Measurements from ENCODE around the gene CYP19A1. TPM values are rescaled to one million over a fixed set of nuclear protein-coding genes. Genes with fewer than 3 reads are reported as not detected.

The CYP19A1 gene
- 1 to 10 TPM in 1 of 5 donors, under 1 TPM in 1, not detected in 3; 0.10 to 1.9 TPM for polyA plus RNA-seq (ENCODE audit: insufficient read depth in 1 of 5, insufficient read length in 5 of 5, low replicate concordance in 1 of 5)
- long read RNA-seq, donor 1, full-length matches to known transcripts: 6 of 6 reads
- long read RNA-seq, donor 1, partial matches to known transcripts: 0 of 6 reads
- long read RNA-seq, donor 1, other reads (novel, unspliced or antisense): 0 of 6 reads
- long read RNA-seq, donor 2: 0 reads
- long read RNA-seq, donor 3: 0 reads
- long read RNA-seq, donor 4: 0 reads
- long read RNA-seq, donor 5: 0 reads
- long read RNA-seq, donor 6: 0 reads
- long read RNA-seq, donor 7: 0 reads
- long read RNA-seq, donor 8: 0 reads

DNA sequence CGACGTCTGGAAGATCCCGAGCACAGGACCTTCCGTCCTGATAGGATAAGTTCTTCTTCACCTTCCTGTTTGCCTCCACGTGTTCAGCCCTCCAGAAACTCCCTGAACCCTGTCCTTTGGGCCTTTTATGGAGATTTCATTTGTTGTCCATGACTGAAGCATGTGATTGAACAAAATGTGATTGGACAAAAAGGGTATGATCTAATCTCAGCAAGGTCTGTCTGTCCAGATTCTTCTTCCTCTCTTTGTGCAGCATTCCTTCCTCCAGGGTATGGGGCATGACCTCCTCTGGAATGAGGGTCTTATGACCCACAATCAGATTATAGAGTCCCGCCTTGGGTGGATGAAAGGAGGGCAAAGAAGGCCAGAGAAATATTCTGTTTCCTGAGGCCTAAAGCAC is at the start of gene CYP19A1:
Gene CYP19A1, minus strand, starts transcription at position 101 of the 400 bp plus-strand sequence. CDS start 95,684 bp downstream, outside the sequence.
- DNase-seq: no peak

DNA sequence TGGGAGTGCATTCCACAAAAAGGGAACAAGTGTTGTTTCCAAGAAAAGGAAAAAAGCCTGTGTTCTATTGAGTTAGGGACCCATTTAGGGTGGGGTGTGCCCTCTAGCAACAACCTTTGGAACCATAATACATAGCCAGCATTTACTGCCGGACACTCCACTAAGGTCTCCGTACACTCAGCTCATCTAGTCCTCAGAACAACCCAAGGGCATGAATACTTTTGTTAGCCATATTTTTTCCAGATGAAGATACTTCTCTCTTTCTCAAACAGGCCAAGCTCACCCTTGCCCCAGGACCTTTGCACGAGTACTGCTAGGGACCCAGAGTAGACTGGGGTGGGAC is 49.3 kb upstream of the CYP19A1 start:
- DNase-seq: no peak

DNA sequence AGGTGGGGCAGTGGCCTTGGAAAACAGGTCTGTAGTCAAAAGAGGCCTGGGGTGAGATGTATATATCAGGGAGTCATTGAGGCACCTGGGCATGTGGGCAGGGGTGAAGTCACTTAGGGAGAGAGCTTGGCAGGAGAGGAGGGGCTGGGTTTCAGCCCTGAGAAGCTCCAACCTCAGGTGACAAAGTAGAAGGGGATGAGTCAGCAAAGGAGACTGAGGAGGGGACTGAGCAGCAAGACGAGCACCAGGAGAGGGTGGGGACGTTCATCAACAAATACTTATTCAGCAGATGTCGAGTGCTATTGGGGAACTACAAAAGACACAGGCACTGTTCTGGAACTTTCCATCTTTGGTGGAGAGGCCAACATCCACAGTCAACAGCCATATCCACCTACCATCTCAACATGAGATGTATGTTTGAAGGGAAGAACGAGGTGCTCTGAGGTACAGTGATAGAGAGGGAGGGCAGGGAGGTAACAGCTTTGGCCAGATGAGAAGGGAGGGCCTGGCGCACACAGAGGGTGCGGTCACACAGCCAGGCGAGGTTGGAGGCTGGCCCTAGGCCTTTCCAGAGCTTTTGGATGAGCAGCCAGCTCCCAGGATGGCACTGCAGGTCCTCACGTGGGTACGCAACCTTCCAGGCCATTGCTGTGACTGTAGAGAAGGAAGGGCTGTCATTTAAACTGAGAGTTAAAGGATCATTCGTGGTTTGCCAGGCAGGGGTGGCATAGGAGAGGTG is 48.7 kb upstream of the CYP19A1 start:
- no peak for DNase-seq

DNA sequence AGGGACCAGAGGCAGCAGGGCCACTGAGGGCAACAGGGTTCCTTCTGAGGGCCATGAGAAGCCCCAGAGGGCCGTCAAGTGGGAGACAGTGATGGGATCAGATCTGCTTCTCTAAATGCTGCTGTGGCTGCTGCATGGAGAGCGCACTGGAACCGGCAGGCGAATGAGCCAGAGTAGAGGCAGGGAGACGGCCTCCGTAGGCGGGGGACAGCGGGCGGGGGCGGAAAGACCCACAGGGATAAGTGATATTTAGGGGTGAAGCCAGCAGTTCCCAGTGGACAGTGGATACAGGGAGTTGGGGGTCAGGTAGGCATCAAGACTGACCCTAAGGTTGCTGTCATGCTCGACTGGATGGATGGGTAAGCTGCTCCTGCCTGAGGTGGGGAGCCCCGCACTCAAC is 48.1 kb upstream of the CYP19A1 start:
- no peak for DNase-seq

DNA sequence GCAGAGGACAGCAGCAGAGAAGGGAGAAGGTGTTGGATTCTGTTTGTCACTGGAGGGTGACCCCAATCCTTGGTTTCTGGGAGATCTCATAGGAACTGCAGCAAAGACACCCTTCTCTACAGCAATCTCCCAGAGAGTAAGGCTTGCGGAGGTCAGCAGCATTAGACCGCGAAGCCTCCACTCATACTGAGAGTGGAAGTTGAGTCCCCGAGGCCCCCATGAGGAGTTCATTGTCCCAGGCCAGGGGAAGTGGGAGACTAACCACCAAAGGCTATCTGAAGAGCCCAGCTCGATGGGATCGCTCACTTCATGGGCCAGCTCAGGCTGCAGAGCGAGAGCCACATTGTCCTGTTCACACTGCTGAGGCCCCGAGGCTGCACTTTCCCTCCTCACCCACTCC is 47.6 kb upstream of the CYP19A1 start:
- DNase-seq: no peak

DNA sequence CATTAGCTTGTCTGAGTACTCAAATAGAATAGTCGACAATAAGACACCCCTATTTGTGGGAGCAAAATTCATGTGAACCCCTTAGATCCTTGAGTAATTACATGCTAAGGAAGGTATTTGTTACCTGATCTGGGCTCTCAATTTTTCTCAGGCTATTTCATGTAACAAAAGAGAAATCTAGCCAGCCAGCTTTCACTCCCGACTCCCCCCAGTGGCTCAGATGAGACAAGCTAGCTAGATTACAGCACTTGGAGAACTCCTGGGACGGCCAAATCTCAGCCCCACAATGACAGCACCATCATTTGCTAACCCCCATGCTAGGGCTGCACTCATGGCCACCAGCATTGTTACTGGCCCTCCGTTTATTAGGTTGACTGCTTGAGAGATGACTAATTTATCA is 44.4 kb upstream of the CYP19A1 start:
- peak in 1 of 2 donors; percentile 23 for DNase-seq

DNA sequence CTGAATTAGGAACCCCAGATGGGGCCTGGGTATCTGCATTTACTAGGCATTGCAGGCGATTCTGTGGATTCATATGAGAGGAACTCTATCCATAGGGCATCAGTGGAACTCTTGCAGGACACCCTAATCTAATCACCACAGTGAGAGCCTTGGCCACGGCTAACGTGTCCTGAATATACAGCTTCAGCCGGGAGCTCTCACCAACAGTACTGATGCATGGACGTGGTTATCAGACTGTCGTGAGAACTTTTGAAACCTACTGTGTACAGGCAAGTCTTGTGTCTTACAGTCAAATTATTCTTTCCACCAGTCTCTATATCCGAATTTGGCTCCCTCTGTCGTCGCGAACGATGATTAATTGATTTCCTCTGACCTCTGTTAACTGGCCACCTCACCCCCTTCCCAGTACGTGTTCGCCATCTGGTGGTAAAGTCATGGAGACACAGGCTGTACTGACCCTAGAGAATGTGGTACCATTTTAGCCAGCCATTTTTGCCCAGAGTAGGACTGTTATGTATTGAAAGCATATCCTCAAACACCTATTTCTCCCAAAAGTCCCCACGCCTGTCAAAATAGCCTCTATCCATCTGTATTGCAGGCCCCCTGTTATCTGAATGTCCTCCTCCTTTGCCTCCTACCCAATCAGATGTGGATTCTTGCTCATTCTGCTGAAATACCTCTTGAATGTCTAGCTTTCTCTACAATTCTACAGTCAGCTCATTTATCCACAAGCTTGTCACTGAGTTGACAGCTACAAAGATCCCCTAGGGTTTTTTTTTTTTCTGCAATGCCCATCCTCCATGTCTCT is 42.8 kb upstream of the CYP19A1 start:
- DNase-seq: peak; percentile 35 to 59

DNA sequence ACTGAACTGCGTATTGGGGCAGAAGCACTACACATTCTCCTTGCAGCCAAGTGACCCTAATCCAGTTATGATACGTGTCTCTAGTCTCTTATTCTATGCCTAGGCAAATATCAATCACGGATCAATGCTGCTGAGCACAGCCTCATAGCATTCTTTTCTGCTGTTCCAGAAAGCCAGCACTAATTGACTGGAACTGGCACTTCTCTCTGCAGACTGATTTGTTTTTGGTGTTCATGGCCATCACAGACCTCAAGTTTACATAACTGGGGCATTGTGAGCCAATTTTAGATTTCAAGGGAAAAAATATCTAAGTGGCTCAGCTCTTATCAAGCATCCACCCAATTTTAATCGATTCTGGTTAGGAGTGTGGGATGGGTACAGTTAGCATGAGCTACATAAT is 41.0 kb upstream of the CYP19A1 start:
- DNase-seq: no peak

DNA sequence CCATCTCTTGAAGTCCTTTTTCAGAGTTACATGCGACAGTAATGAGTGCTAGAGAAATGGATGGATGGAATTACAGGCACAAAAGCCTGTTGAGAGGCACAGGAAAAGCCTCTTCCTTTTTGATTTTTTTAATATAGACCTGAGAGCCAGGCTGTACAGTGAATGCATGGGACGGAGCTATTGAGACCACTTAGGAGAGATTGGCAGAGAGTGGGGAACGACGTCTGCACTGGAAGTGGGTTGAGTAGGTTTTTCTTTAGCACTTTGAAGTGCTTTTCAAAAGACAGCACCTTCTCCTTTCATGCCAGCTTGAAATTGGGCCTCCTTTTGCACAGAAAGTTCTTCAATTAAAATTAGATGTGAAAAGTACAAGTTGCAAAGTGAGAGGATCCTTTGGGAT is 40.0 kb upstream of the CYP19A1 start:
- no peak for DNase-seq

DNA sequence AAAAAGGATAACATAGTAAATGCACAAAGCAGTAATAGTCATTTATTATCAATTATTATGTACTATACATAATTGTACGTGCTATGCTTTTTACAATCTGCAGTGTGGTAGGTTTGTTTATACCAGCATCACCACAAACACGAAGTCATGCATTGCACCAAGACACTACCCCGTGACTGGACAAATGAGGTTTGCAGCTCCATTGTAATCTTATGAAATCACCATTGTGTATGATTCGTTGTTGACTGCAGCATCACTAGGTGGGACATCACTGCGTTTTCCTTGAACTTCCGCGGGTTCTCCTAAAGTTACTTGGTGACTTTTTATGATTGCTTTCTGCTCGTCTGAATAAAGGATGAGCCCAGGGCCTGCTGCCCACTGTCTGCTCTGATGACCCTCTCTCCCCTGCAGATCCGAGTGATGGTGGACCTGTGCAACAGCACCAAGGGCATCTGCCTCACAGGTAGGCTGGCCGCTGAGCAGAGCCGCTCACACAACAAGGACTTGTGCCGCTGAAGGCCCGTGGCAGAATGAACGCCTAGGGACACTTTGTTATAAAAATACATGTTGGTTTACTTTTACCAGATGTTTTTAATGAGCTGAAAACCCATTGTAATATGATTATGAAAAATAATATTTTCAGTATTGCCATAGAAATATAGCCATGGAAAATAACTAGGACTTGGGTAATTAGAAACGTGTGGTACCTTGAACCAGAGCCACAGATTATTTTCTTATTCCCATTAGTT is 38.8 kb upstream of the CYP19A1 start:
- DNase-seq: no peak

DNA sequence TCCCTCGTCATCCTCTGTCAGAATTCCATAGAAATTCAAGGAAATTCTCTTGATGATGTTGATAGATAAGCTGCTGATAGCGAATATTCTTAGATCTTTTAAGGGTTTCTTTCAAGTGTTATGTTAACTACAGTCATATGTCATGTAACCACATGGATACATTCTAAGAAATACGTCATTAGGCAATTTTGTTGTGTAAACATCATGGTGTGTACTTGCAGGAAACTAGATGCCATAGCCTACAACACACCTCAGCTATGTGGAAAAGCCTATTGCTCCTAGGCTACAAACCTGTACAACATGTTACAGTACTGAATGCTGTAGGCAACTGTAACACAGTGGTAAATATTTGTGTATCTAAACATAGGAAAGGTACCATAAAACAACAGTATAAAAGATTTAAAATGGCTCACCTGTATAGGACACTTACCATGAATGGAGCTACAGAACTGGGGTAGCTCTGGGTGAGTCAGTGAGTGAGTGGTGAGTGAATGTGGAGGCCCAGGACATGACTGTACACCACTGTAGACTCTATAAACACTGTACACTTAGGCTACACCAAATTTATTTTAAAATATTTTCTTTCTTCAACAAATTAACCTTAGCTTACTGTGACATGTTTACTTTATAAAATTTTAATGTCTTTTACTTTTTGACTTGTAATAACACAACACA is 37.7 kb upstream of the CYP19A1 start:
- no peak for DNase-seq

DNA sequence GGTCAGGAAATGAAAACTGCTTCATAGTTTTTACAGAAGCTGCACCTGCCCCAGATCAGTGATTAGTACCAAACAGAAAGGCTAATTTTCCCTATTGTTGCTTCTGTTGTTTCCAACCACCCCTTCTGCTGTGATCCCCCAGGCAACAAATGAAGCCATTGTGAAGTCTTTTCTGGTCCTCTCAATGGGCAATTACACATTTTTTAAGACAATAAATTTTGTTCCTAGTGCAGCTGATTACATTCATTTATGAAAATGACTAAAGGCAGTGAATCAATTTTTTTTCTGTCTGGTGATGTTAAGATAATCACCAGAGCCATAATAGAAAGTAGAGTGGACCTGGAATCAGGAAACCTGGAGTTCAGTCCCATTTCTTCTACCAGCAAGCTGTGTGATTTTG is 35.7 kb upstream of the CYP19A1 start:
- no peak for DNase-seq

DNA sequence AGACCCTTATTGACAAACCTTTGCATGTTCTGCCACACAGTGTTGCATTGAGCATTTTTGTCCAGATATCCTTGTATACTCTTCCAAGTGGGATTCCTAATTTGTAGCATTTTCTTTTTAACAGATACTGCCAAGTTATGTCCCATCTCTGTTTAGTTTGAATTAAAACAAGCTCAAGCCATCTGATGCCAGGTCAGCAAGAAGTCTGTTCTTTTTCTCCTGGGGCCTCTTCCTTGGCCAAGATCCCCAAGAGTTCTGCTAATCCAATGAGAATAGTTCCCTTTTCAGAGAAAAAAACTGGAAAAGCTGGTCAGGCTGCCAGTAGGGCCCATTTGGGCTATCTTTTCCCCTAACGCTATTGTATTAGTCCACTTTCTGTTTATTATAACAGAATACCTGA is 32.9 kb upstream of the CYP19A1 start:
- DNase-seq: no peak

DNA sequence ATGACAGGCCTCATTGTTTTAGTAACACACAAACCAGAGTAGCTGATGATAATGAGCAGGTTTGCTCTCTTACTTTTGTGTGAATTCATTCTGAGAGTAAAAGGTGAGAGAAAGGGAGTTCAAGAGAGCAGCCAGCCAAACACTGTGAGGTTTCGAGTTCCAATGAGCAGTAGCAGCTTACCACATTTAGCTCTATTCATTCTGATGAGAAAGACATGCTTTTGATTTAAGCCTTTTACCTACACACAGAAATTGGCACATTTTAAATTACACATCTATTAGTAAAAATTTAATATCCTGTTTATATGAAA is 31.0 kb upstream of the CYP19A1 start:
- no peak for DNase-seq

DNA sequence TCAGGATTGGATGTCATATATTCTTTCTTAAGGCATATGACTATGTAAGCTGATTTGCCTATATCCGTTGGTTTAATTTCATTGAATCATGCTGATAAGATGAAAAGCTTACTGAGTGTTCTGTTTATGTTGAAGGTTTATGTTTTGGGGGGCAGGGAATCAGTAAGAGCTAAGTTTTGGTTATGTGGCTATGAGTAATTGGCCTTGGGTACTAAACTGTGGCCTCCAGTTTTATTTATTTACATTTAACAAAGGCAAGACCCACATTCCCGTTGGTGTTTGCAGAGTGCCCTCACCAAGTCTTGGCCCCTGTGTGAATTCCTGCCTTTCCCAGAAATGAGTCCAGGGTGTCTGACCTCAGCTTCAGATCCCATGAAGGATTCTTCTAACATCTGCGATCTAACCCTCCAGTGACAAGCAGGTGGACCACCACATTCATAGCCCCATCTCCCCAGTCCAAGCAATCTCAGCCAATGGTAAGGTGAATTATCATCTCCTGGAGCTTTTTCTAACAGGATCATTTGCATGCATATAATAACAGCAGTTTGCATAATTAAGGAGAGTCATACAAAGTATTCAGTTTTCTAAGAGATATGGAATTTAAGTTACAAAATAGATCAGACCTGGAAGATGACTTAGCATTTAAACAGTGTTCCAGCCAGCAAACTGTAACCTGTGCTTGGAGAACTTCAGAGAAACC is 30.5 kb upstream of the CYP19A1 start:
- no peak for DNase-seq

DNA sequence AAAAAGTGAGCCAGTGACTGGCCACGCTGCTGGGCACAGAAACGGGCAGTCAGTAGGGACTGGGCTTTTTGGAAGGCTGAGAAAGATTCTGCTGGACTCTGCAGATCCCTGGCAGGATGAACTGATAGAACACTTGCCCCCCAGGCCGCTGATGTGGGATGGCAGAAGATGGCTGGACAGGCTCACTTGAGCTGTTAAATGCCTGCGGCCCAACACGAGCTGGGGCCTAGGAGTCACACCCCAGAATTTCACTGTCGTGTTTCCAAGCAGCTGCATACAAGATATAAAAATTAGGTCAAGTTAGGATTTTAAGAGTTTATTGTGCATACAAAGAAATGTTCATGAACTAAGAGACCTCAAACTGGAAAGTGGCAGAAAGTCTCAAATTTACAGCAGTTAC is 29.9 kb upstream of the CYP19A1 start:
- DNase-seq: no peak

DNA sequence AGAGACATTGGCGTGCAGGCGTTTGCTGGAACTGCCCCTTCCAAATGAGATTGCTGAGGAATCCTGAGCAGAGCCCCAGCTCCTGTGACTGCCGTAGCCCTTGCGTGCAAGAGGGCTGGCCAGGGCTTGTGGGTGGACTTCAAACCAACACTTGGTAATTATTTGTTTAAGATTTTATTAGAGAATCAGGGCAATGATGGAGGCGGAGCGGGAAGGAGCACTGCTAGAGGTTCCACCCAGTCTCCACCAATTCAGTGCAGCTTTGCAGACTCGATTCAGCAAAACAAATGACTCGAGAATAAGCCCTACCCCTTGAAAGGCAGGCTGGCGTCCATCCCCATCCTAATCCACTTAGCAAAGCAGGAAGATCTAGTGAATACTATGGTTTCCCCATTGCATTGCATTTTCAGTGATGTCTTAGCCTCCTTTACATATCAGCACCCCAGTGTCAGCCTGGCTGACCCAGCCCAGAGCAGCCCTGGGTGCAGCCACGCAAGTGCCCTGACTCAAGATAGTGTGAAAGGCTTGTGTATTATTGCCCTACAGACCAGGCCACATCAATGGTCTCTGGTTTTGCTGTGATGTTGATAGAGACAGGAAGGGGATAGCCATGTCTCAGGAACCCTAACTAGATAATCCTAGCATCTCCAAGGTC is 29.1 kb upstream of the CYP19A1 start:
- no peak for DNase-seq

DNA sequence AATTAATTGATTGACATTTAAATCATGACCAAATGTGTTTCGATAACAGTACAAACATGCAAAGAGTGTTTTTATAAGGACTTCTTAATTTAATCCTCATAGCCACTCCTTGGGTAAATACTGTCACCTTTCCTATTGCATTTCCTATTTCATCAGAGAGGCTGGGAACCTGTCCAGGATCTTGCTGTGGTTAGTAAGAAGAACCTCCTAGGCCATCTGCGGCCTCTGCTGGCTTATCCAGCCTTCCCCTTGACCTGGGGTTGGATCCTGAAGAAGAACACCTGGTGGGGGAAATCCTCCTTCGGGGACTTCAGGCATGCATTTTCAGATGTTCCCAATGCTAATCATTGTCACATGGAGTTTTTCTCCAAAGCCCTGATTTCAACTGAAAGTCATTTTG is 28.5 kb upstream of the CYP19A1 start:
- DNase-seq: no peak

DNA sequence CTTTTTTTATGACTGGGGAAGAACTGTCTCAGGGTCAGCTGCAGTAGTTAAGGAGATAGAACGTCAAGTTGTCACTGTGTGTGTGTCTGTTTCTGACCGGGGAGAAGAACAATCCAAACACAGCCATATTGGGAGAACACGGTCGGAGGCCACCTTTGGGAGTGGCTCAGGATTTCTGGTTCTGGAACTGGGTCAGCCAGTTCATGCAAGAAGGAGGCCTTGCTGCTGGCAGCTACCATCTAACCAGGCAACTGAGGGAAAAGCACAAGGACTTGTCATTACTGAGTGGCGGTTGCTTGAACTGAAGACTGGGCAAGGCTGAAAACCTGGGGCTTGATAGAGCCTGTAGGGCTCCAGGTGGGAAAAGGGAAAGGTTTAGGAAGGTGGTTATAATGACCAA is 27.7 kb upstream of the CYP19A1 start:
- DNase-seq: no peak

DNA sequence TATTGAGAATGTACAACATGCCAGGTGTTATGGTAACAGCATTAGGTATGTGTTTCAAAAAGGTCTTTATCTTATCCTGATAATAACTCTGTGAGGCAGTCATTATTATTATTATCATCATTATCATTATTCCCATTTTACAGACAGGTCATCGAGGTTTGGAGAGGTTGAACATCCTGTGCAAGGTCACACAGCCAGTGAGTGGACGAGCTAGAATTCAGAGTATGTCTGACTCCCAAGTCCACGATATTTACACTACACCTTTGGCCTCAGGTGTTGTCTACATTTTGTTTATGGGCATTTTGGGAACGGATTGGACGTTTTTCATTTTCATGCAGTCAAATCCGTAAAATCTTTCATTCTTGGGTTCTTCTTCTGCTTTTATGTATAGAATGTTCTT is 27.0 kb upstream of the CYP19A1 start:
- no peak for DNase-seq

Data from right lung (tissue), 10 donors.